ACC112 (cell line): ENCODE data around the gene PCGF1.

Experiments used
- H2AFZ ChIP-seq: fragments of 200-600 bp; sonication (generic); one replicate; pipeline ENCODE4 v1.6.0; 2017; ENCODE audit warnings: antibody characterized with exemption, low read length; ENCODE audit not compliant: unreplicated experiment
- H3K27ac ChIP-seq: fragments of 200-600 bp; sonication (generic); 2 replicates; pipeline ENCODE4 v1.5.1; 2014; ENCODE audit warnings: low read depth, mild to moderate bottlenecking, antibody characterized with exemption, low read length, moderate library complexity
- H3K27me3 ChIP-seq: fragments of 200-600 bp; sonication (generic); 2 replicates; pipeline ENCODE4 v1.6.1; 2014; ENCODE audit warnings: mild to moderate bottlenecking, antibody characterized with exemption, low read length, moderate library complexity, mixed read lengths; ENCODE audit not compliant: insufficient read depth
- H3K36me3 ChIP-seq: fragments of 200-600 bp; sonication (generic); 2 replicates; pipeline ENCODE4 v1.6.1; 2016; ENCODE audit warnings: mild to moderate bottlenecking, antibody characterized with exemption, low read length, moderate library complexity, mixed read lengths; ENCODE audit not compliant: insufficient read depth
- H3K4me1 ChIP-seq: fragments of 200-600 bp; sonication (generic); one replicate; pipeline ENCODE4 v1.6.1; 2016; ENCODE audit warnings: low read length, mixed read lengths; ENCODE audit not compliant: insufficient read depth, unreplicated experiment, control insufficient read depth
- H3K4me3 ChIP-seq: fragments of 200-600 bp; sonication (generic); 2 replicates; pipeline ENCODE4 v1.5.1; 2014; ENCODE audit warnings: mild to moderate bottlenecking, low read depth, low read length
- H3K79me2 ChIP-seq: fragments of 200-600 bp; sonication (generic); one replicate; pipeline ENCODE4 v1.6.0; 2016; ENCODE audit warnings: low read length; ENCODE audit not compliant: control insufficient read depth, unreplicated experiment, insufficient read depth

The PCGF1 gene

GRCh38 chr2:74514368-74515270 is 7.1 kb upstream of the PCGF1 start, which contains the start of gene TLX2:
TLX2 (plus strand) TSS chr2:74514450; CDS start chr2:74514807, 357 bp downstream.
- H3K36me3 ChIP-seq: no peaks in the 10 kb centered on the region
- peak within 1 kb of the TSS; percentile 59 for H3K4me3 ChIP-seq
- no peak within 1 kb of the TSS for H2AFZ ChIP-seq
- H3K79me2 ChIP-seq: no peaks in the 10 kb centered on the region
- H3K27me3 ChIP-seq: peaks cover 79% of the 10 kb centered on the region
- no peak within 1 kb of the TSS for H3K27ac ChIP-seq
- peaks cover 6% of the 10 kb centered on the region for H3K4me1 ChIP-seq

- H3K4me1 ChIP-seq: peaks cover 6% of the 10 kb centered on the region
- H3K27ac ChIP-seq: no peak overlapping the region
- H3K27me3 ChIP-seq: peaks cover 71% of the 10 kb centered on the region
- H3K79me2 ChIP-seq: no peaks in the 10 kb centered on the region
- H3K4me3 ChIP-seq: peak overlapping the region; percentile 59
- H3K36me3 ChIP-seq: no peaks in the 10 kb centered on the region
- no peak overlapping the region for H2AFZ ChIP-seq
Observed at GRCh38 chr2:74513605-74514367, 6.3 kb upstream of the PCGF1 start.

GRCh38 chr2:74512744-74513604 is 5.5 kb upstream of the PCGF1 start:
- Histone ChIP-seq H3K27ac (no peak overlapping the region), H2AFZ (no peak overlapping the region), H3K4me1 (peaks cover 6% of the 10 kb centered on the region), H3K4me3 (no peak overlapping the region), H3K79me2 (no peaks in the 10 kb centered on the region), H3K27me3 (peaks cover 63% of the 10 kb centered on the region), H3K36me3 (no peaks in the 10 kb centered on the region)

- Histone ChIP-seq H3K27ac (no peak overlapping the region), H2AFZ (no peak overlapping the region), H3K4me3 (no peak overlapping the region), H3K79me2 (no peaks in the 10 kb centered on the region), H3K36me3 (no peaks in the 10 kb centered on the region), H3K27me3 (peaks cover 47% of the 10 kb centered on the region), H3K4me1 (peaks cover 11% of the 10 kb centered on the region)
Observed at GRCh38 chr2:74511104-74511989, 3.9 kb upstream of the PCGF1 start.

GRCh38 chr2:74510272-74510671 is 2.8 kb upstream of the PCGF1 start:
- Histone ChIP-seq H3K79me2 (peaks cover 8% of the 10 kb centered on the region), H3K27me3 (peaks cover 37% of the 10 kb centered on the region), H3K36me3 (no peaks in the 10 kb centered on the region)

GRCh38 chr2:74507926-74508520 is 528 bp upstream of the PCGF1 start:
- Histone ChIP-seq H3K79me2 (peaks cover 29% of the 10 kb centered on the region), H3K27ac (peak overlapping the region; percentile 97), H3K27me3 (peaks cover 14% of the 10 kb centered on the region), H3K4me1 (peaks cover 34% of the 10 kb centered on the region), H3K4me3 (peak overlapping the region; percentile 84), H3K36me3 (no peaks in the 10 kb centered on the region), H2AFZ (peak overlapping the region; percentile 84)

More at GRCh38 chr2:74510272-74510671, 2.8 kb upstream of the PCGF1 start:
- H2AFZ ChIP-seq: no peak overlapping the region
- H3K4me1 ChIP-seq: peaks cover 19% of the 10 kb centered on the region
- H3K4me3 ChIP-seq: no peak overlapping the region
- no peak overlapping the region for H3K27ac ChIP-seq

- H3K27me3 ChIP-seq: no peaks in the 10 kb centered on the region
- peaks cover 32% of the 10 kb centered on the region for H3K79me2 ChIP-seq
- peaks cover 34% of the 10 kb centered on the region for H3K4me1 ChIP-seq
- peak overlapping the region; percentile 82 for H3K27ac ChIP-seq
- no peak overlapping the region for H2AFZ ChIP-seq
- H3K36me3 ChIP-seq: no peaks in the 10 kb centered on the region
- peak overlapping the region; percentile 76 for H3K4me3 ChIP-seq
Observed at GRCh38 chr2:74505448-74506246, 1.8 kb downstream of the PCGF1 start.

- peak overlapping the region; percentile 76 for H3K4me3 ChIP-seq
- peak overlapping the region; percentile 82; the same call in 1 of the 2 replicates for H3K27ac ChIP-seq
- no peak overlapping the region for H2AFZ ChIP-seq
- H3K4me1 ChIP-seq: peaks cover 34% of the 10 kb centered on the region
- peaks cover 32% of the 10 kb centered on the region for H3K79me2 ChIP-seq
- H3K36me3 ChIP-seq: no peaks in the 10 kb centered on the region
- no peaks in the 10 kb centered on the region for H3K27me3 ChIP-seq
Observed at GRCh38 chr2:74504591-74504990, 2.9 kb downstream of the PCGF1 start.
